Mesothelial cell of epicardium (in vitro differentiated cells): ENCODE data around the gene APOO. TPM values are rescaled to one million over a fixed set of nuclear protein-coding genes. Genes with fewer than 3 reads are reported as not detected.
"Not testable (repeated sequence)": the region's sequence is repeated elsewhere in the genome, so short reads cannot be mapped to it uniquely, and the experiment has no call there.

Source experiments
- DNase-seq, 2 experiments: peaks; one replicate each; pipeline ENCODE4 v3.0.0; 2021; ENCODE audit warnings: low spot score in 2 of 2; ENCODE audit not compliant: unreplicated experiment in 2 of 2
- H3K27ac Mint-ChIP-seq: 2 replicates; pipeline ENCODE4 v1.8.0; 2021; ENCODE audit warnings: mixed read lengths
- H3K27me3 Mint-ChIP-seq: 2 replicates; pipeline ENCODE4 v1.8.0; 2021; ENCODE audit warnings: low read depth, mixed read lengths
- H3K36me3 Mint-ChIP-seq: 2 replicates; pipeline ENCODE4 v1.8.0; 2021; ENCODE audit warnings: mixed read lengths
- H3K4me1 Mint-ChIP-seq: 2 replicates; pipeline ENCODE4 v1.8.0; 2021; ENCODE audit warnings: mixed read lengths
- H3K4me3 Mint-ChIP-seq: 2 replicates; pipeline ENCODE4 v1.8.0; 2021; ENCODE audit warnings: mild to moderate bottlenecking, moderate library complexity, mixed read lengths
- H3K9me3 Mint-ChIP-seq: 2 replicates; pipeline ENCODE4 v1.8.0; 2021; ENCODE audit warnings: mixed read lengths
- CTCF ChIP-seq: fragments of 200-600 bp; sonication (generic); IDR thresholded peaks from one replicate; pipeline ENCODE4 v1.5.0; 2021; ENCODE audit warnings: antibody characterized with exemption; ENCODE audit not compliant: unreplicated experiment
- total RNA-seq: library from RNA; stranded (reverse); gene quantifications from 3 replicates; pipeline ENCODE4 v1.2.1, GENCODE V29; 2021

Gene APOO
- total RNA-seq, 1 donor from 2014 or later, result 50.5 TPM

GRCh38 chrX:23870041-23870440, 37.7 kb downstream of the APOO start:
- Mint-ChIP-seq H3K27me3 (no peaks in the 10 kb centered on the region), H3K36me3 (peaks cover 29% of the 10 kb centered on the region), H3K4me3 (no peak overlapping the region), H3K9me3 (no peaks in the 10 kb centered on the region), H3K27ac (no peak overlapping the region), H3K4me1 (peaks cover 3% of the 10 kb centered on the region)
- no peak for DNase-seq
- TF ChIP-seq CTCF, result no peak

GRCh38 chrX:23864742-23865326, 42.9 kb downstream of the APOO start:
- Mint-ChIP-seq H3K9me3 (no peaks in the 10 kb centered on the region), H3K4me1 (peaks cover 3% of the 10 kb centered on the region), H3K36me3 (peaks cover 35% of the 10 kb centered on the region), H3K27ac (no peak overlapping the region), H3K27me3 (no peaks in the 10 kb centered on the region), H3K4me3 (no peak overlapping the region)
- TF ChIP-seq CTCF, result no peak
- no peak for DNase-seq

GRCh38 chrX:23861952-23862351, 45.8 kb downstream of the APOO start:
- not testable (repeated sequence) for H3K27me3 Mint-ChIP-seq, DNase-seq, H3K27ac Mint-ChIP-seq, H3K4me1 Mint-ChIP-seq, H3K4me3 Mint-ChIP-seq, H3K9me3 Mint-ChIP-seq
- H3K36me3 Mint-ChIP-seq, result peaks cover 36% of the 10 kb centered on the region

GRCh38 chrX:23861215-23861896, 46.4 kb downstream of the APOO start:
- no peak for DNase-seq
- H3K9me3 Mint-ChIP-seq, result no peaks in the 10 kb centered on the region
- no peak overlapping the region for H3K4me3 Mint-ChIP-seq
- no peak overlapping the region for H3K27ac Mint-ChIP-seq
- H3K27me3 Mint-ChIP-seq, result no peaks in the 10 kb centered on the region
- H3K4me1 Mint-ChIP-seq, result peaks cover 3% of the 10 kb centered on the region
- TF ChIP-seq CTCF, result no peak
- H3K36me3 Mint-ChIP-seq, result peaks cover 41% of the 10 kb centered on the region

DNA sequence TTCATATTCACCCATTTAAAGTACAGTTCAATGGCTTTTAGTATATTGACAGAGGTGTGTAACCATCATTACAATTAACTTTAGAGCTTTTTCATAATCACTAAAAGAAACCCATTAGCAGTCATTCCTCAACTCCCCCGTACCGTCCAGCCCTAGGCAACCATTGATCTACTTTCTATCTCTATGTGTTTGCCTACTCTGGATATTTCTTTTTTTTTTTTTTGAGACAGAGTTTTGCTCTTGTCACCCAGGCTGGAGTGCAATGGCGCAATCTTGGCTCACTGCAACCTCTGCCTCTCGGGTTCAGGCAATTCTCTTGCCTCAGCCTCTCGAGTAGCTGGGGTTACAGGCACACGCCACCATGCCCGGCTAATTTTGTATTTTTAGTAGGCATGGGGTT, 48.5 kb downstream of the APOO start:
- not testable (repeated sequence) for DNase-seq, H3K4me1 Mint-ChIP-seq, H3K4me3 Mint-ChIP-seq, H3K27me3 Mint-ChIP-seq, H3K9me3 Mint-ChIP-seq, H3K27ac Mint-ChIP-seq
- H3K36me3 Mint-ChIP-seq, result peaks cover 33% of the 10 kb centered on the region

GRCh38 chrX:23857935-23858334, 49.8 kb downstream of the APOO start:
- H3K27me3 Mint-ChIP-seq, result no peaks in the 10 kb centered on the region
- TF ChIP-seq CTCF, result no peak
- H3K9me3 Mint-ChIP-seq, result no peaks in the 10 kb centered on the region
- peaks cover 27% of the 10 kb centered on the region for H3K36me3 Mint-ChIP-seq
- H3K4me1 Mint-ChIP-seq, result no peaks in the 10 kb centered on the region
- no peak overlapping the region for H3K27ac Mint-ChIP-seq
- H3K4me3 Mint-ChIP-seq, result no peak overlapping the region
- no peak for DNase-seq
